GDM1 (cell line): Measurements from ENCODE around the gene OSMR.
A peak's percentile ranks its signal among the peaks of the same experiment; 100 is the strongest.

Experiments
- DNase-seq: peaks from one replicate; lab custom pipeline; 2025; lab: John Stamatoyannopoulos, UW

Gene OSMR

GRCh38 chr5:38845526-38846378, at the start of gene OSMR:
OSMR (plus strand) TSS chr5:38846012; CDS start chr5:38869045, 23,033 bp downstream.
- no peak for DNase-seq

GRCh38 chr5:38796742-38797108, 49.1 kb upstream of the OSMR start:
- no peak for DNase-seq

GRCh38 chr5:38797838-38798237, 48.0 kb upstream of the OSMR start:
- DNase-seq, result no peak

GRCh38 chr5:38799556-38800377, 46.0 kb upstream of the OSMR start:
- no peak for DNase-seq

GRCh38 chr5:38800515-38800914, 45.3 kb upstream of the OSMR start:
- no peak for DNase-seq

GRCh38 chr5:38802125-38802524, 43.7 kb upstream of the OSMR start:
- no peak for DNase-seq

- no peak for DNase-seq
Measured at GRCh38 chr5:38803246-38803645, 42.6 kb upstream of the OSMR start.

GRCh38 chr5:38806775-38807258, 39.0 kb upstream of the OSMR start:
- DNase-seq, result no peak

GRCh38 chr5:38807570-38808483, 38.0 kb upstream of the OSMR start:
- no peak for DNase-seq

GRCh38 chr5:38808666-38809343, 37.0 kb upstream of the OSMR start:
- DNase-seq, result no peak

GRCh38 chr5:38809388-38810359, 36.1 kb upstream of the OSMR start:
- peak; percentile 29 for DNase-seq

GRCh38 chr5:38814879-38815278, 30.9 kb upstream of the OSMR start:
- no peak for DNase-seq

GRCh38 chr5:38816083-38817030, 29.5 kb upstream of the OSMR start:
- DNase-seq, result no peak

GRCh38 chr5:38821679-38822078, 24.1 kb upstream of the OSMR start:
- no peak for DNase-seq

GRCh38 chr5:38823503-38823902, 22.3 kb upstream of the OSMR start:
- no peak for DNase-seq

- DNase-seq, result no peak
Measured at GRCh38 chr5:38824821-38825220, 21.0 kb upstream of the OSMR start.

- no peak for DNase-seq
Measured at GRCh38 chr5:38825494-38825893, 20.3 kb upstream of the OSMR start.

- no peak for DNase-seq
Measured at GRCh38 chr5:38827525-38827924, 18.3 kb upstream of the OSMR start.

GRCh38 chr5:38830521-38831051, 15.2 kb upstream of the OSMR start:
- no peak for DNase-seq
